Activated CD8-positive, alpha-beta T cell treated with anti-CD3 and anti-CD28 coated beads for 36 hours (primary cell): ENCODE results near the gene SIK3. TPM values are rescaled to one million over a fixed set of nuclear protein-coding genes. Genes with fewer than 3 reads are reported as not detected.

Experiments used
- ATAC-seq: fragments of 200-7000 bp; cut with Tn5 transposase; one replicate; pipeline ENCODE4 v1.10.0; 2021; ENCODE audit warnings: mild to moderate bottlenecking, moderate library complexity
- CTCF ChIA-PET: fragments of 350-600 bp; sonication (Branson Sonifier 250); formaldehyde crosslinking; loops from one replicate; lab custom pipeline; 2021; ENCODE audit warnings: antibody characterized with exemption; lab: Charles Lee
- POLR2A ChIA-PET: fragments of 350-600 bp; sonication (Branson Sonifier 250); formaldehyde crosslinking; loops from one replicate; lab custom pipeline; 2021; ENCODE audit warnings: antibody characterized with exemption; lab: Charles Lee
- DNase-seq: peaks from one replicate; pipeline ENCODE4 v3.0.0-alpha.2; 2020
- H3K27ac Mint-ChIP-seq: one replicate; pipeline ENCODE4 v1.8.0; 2021; ENCODE audit warnings: mild to moderate bottlenecking, mixed read lengths
- H3K27me3 Mint-ChIP-seq: one replicate; pipeline ENCODE4 v1.8.0; 2021; ENCODE audit warnings: mixed read lengths
- H3K36me3 Mint-ChIP-seq: one replicate; pipeline ENCODE4 v1.8.0; 2021; ENCODE audit warnings: low read depth, mixed read lengths
- H3K4me1 Mint-ChIP-seq: one replicate; pipeline ENCODE4 v1.8.0; 2021; ENCODE audit warnings: low read depth, mixed read lengths
- H3K4me3 Mint-ChIP-seq: one replicate; pipeline ENCODE4 v1.8.0; 2021; ENCODE audit warnings: mild to moderate bottlenecking, moderate library complexity, mixed read lengths
- H3K9me3 Mint-ChIP-seq: one replicate; pipeline ENCODE4 v1.8.0; 2021; ENCODE audit warnings: mixed read lengths
- intact Hi-C: fragments of 100-400 bp; cut with micrococcal nuclease; formaldehyde crosslinking; loops from one replicate; pipeline ENCODE4 v1.10.0; 2022
- total RNA-seq, 2 experiments: library from RNA; stranded (reverse); gene quantifications; one replicate each; pipeline ENCODE4 v1.2.3, GENCODE V29; 2021
- TF ChIP-seq, protein P1 (sequence below): fragments of 200-600 bp; IDR thresholded peaks from one replicate; pipeline ENCODE4 v1.8.0; 2022; ENCODE audit warnings: antibody characterized with exemption, mild to moderate bottlenecking

The SIK3 gene
- total RNA-seq, 2 experiments from 2014 or later: 18.7 to 24.1 TPM

DNA sequence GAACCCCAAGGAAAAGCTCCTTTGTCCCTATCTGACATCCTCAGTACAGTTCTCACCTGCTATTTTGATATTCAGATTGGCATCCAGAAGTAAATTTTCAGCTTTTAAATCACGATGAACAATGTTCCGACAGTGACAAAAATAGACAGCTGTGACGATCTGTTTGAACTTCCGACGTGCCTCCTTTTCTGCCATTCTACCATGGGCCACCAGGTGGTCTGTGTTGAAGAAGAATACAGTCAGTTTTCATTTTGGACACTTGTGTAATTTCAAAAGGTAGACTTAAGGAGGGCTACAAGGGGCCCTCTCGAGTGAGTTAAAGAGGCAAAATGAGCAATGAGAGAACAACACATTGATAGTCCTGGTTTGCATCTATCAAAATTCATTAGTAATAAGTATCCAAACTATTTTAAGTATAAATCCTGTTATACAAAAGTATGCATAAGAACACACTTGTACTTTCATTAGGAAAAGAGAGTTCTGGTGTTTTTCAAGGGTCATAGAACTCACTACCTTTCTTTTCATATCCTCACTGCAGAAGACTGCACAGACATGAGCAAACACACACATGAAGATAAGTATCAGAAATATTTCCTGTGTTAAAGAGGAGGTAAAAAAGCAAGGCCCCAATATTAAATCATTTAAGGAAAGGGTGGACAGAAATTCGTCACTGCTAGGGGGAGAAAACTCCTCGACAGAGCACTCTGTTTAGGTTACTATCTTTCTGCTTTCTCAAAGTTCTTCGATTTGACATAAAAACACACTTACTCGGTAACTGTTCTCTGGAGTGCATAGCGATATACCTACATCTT lies 170.9 kb downstream of the SIK3 start:
- Mint-ChIP-seq H3K9me3 (no peaks in the 10 kb centered on the region), H3K4me1 (peaks cover 76% of the 10 kb centered on the region), H3K4me3 (peak overlapping the region; percentile 12), H3K36me3 (peaks cover 22% of the 10 kb centered on the region), H3K27ac (peak overlapping the region; percentile 70), H3K27me3 (no peaks in the 10 kb centered on the region)
- intact Hi-C loops: loop anchor here (5.0 kb wide), 1 partner anchor 170 kb away; the partner anchor contains the start of gene SIK3
- DNase-seq (peak; percentile 79), ATAC-seq (peak; percentile 53)
- ChIA-PET POLR2A (interaction anchor here (0.6 kb wide), 1 partner anchor 22 kb away, joined by 3 read pairs; no protein-coding TSS in a partner anchor), CTCF (interaction anchor here (0.6 to 3.3 kb wide), 20 partner anchors 10 to 178 kb away, joined by 3 to 17 read pairs (median 3); no protein-coding TSS in a partner anchor)
- TF ChIP-seq, protein P1, sequence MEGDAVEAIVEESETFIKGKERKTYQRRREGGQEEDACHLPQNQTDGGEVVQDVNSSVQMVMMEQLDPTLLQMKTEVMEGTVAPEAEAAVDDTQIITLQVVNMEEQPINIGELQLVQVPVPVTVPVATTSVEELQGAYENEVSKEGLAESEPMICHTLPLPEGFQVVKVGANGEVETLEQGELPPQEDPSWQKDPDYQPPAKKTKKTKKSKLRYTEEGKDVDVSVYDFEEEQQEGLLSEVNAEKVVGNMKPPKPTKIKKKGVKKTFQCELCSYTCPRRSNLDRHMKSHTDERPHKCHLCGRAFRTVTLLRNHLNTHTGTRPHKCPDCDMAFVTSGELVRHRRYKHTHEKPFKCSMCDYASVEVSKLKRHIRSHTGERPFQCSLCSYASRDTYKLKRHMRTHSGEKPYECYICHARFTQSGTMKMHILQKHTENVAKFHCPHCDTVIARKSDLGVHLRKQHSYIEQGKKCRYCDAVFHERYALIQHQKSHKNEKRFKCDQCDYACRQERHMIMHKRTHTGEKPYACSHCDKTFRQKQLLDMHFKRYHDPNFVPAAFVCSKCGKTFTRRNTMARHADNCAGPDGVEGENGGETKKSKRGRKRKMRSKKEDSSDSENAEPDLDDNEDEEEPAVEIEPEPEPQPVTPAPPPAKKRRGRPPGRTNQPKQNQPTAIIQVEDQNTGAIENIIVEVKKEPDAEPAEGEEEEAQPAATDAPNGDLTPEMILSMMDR: peak; percentile 79

DNA sequence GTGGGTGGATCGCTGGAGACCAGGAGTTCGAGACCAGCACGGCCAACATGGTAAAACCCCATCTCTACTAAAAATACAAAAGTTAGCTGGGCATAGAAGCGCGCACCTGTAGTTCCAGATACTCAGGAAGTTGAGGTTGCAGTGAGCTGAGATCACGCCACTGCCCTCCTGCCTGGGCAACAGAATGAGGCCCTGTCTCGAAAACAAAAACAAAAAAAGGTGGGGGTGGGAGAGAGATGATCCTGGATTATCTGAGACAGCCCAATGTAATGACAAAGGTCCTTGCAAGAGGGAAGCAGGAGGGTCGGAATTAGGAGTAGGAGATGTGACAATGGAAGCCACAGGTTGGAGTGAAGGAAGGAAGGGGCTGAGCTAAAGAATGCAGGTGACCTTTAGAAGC lies 173.2 kb downstream of the SIK3 start:
- POLR2A ChIA-PET: interaction anchor here (0.7 to 0.8 kb wide), 2 partner anchors 13 to 36 kb away, joined by 3 read pairs; no protein-coding TSS in a partner anchor
- H3K4me3 Mint-ChIP-seq: peak overlapping the region; percentile 9
- peaks cover 20% of the 10 kb centered on the region for H3K36me3 Mint-ChIP-seq
- TF ChIP-seq, protein P1: no peak
- peaks cover 59% of the 10 kb centered on the region for H3K4me1 Mint-ChIP-seq
- H3K27ac Mint-ChIP-seq: peak overlapping the region; percentile 84
- H3K27me3 Mint-ChIP-seq: no peaks in the 10 kb centered on the region
- peak; percentile 24 for ATAC-seq
- H3K9me3 Mint-ChIP-seq: no peaks in the 10 kb centered on the region
- peak; percentile 41 for DNase-seq
- CTCF ChIA-PET: interaction anchor here (0.6 to 3.3 kb wide), 10 partner anchors 8 to 181 kb away, joined by 3 to 17 read pairs (median 6); no protein-coding TSS in a partner anchor
- intact Hi-C loops: loop anchor here (5.0 kb wide), 1 partner anchor 172 kb away; the partner anchor contains the start of gene SIK3

DNA sequence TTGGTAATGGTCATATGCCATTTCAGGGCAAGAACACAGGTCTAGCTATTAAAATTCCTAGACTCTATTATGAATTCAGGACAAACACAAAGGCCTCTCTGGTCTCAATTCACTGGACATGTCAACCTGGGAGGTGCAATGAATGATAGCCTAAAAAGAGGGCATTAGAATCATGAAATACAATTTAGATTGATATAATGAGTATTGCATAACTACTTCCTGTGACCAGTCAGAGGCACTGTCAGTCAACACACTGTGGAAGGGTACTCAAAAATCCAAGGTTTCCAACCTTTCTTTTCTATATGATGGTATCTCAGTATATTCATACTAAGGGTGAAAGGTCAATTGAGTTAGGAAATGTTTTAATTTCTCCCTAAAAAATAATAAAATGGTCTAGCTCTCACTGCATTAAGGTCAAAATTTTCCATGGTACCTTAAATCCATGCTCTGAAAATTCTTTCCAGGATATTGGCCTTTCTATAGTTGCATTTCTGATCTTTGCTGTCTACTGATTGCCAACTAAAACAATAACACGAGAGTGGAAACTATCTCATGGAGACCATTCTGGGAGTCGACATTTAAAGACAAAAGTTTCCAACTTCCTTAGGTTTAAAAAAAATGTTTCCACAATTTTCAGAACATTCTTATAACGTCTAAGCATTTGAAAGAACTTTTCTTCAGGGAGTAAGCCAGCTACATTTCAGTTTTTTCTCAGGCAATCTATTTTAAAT lies 179.1 kb downstream of the SIK3 start:
- TF ChIP-seq, protein P1: no peak
- CTCF ChIA-PET: interaction anchor here (0.6 to 3.3 kb wide), 2 partner anchors 7 to 101 kb away, joined by 3 to 14 read pairs; no protein-coding TSS in a partner anchor
- Mint-ChIP-seq H3K9me3 (no peaks in the 10 kb centered on the region), H3K27me3 (no peaks in the 10 kb centered on the region), H3K4me1 (peaks cover 11% of the 10 kb centered on the region), H3K36me3 (peaks cover 1% of the 10 kb centered on the region), H3K4me3 (no peak overlapping the region), H3K27ac (no peak overlapping the region)
- no peak for DNase-seq
- intact Hi-C loops: no loop called here
- POLR2A ChIA-PET: interaction anchor here (1.1 to 1.4 kb wide), 2 partner anchors 12 to 92 kb away, joined by 3 read pairs; no protein-coding TSS in a partner anchor
- ATAC-seq: no peak

DNA sequence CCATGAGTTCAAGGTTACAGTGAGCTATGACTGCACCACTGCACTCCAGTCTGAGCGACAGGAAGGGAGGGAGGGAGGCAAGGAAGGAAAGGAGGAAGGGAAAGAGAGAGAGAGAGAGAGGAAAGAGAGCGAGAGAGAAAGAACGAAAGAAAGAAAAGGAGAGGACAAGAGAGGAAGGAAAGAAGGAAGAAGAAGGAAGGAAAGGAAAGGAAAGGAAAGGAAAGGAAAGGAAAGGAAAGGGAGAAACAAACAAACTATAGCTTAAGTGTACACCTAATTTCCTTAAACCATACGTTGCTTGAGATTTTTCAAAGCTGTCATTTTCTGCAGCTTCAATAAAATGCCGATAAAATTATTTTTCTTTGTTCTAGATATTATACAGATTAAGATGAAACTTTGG lies 180.6 kb downstream of the SIK3 start:
- no peaks in the 10 kb centered on the region for H3K27me3 Mint-ChIP-seq
- peaks cover 11% of the 10 kb centered on the region for H3K4me1 Mint-ChIP-seq
- DNase-seq (no peak), ATAC-seq (no peak)
- ChIA-PET CTCF (interaction anchor here (1.0 to 3.3 kb wide), 6 partner anchors 9 to 188 kb away, joined by 3 to 14 read pairs (median 6); no protein-coding TSS in a partner anchor), POLR2A (interaction anchor here (0.6 kb wide), 1 partner anchor 20 kb away, joined by 3 read pairs; no protein-coding TSS in a partner anchor)
- H3K4me3 Mint-ChIP-seq: no peak overlapping the region
- TF ChIP-seq, protein P1: no peak
- no peaks in the 10 kb centered on the region for H3K9me3 Mint-ChIP-seq
- H3K27ac Mint-ChIP-seq: no peak overlapping the region
- peaks cover 1% of the 10 kb centered on the region for H3K36me3 Mint-ChIP-seq
- intact Hi-C loops: no loop called here
